HepG2 (cell line): ENCODE results near the gene CACNG1. TPM values are rescaled to one million over a fixed set of nuclear protein-coding genes. Genes with fewer than 3 reads are reported as not detected.

ENCODE experiments used
- ATAC-seq: fragments of 200-7000 bp; cut with Tn5 transposase; 3 replicates; pipeline ENCODE4 v1.9.1; 2020; ENCODE audit warnings: mild to moderate bottlenecking, moderate library complexity
- BruUV-seq: library from RNA; stranded (reverse); fragments of 400-500 nt; replicated peaks from 2 replicates; lab custom pipeline; 2021; lab: Mats Ljungman, UMichigan
- CTCF ChIA-PET: fragments of 300-600 bp; formaldehyde crosslinking; extraction: SDS; loops from one replicate; lab custom pipeline; 2021; ENCODE audit warnings: low total read pairs, inconsistent platforms, low intra/inter-chr PET ratio; lab: Yijun Ruan, JAX
- POLR2A ChIA-PET: fragments of 350-600 bp; sonication (Branson Sonifier 250); formaldehyde crosslinking; loops from one replicate; lab custom pipeline; 2020; ENCODE audit warnings: antibody characterized with exemption, inconsistent platforms; lab: Yijun Ruan, JAX
- DNase-seq: peaks from one replicate; pipeline ENCODE4 v3.0.0-alpha.2; 2015; ENCODE audit warnings: low spot score
- FAIRE-seq: peaks from 3 replicates; lab custom pipeline; 2011; peaks lifted over from hg19 to GRCh38; lab: Jason Lieb, UNC
- H2AFZ ChIP-seq: one replicate; pipeline ENCODE4 v1.6.1; 2011; ENCODE audit warnings: low read length, inconsistent platforms
- H3K27ac ChIP-seq: fragments of 300-600 bp; 3 replicates; pipeline ENCODE4 v1.8.0; 2011; ENCODE audit warnings: mixed run types, mild to moderate bottlenecking, mixed read lengths, low read length, inconsistent platforms; ENCODE audit not compliant: insufficient read depth; ENCODE audit errors: extremely low read length
- H3K27me3 ChIP-seq, 2 experiments: fragments of 200-600 bp in 1 of 2; 2 replicates in 1 of 2; 3 replicates in 1 of 2; pipeline versions ENCODE4 v1.6.0 to v1.8.0; 2011; ENCODE audit warnings: low read length in 2 of 2, mild to moderate bottlenecking in 2 of 2, moderate library complexity in 2 of 2, inconsistent platforms in 1 of 2; ENCODE audit not compliant: insufficient read depth in 2 of 2, control insufficient read depth in 1 of 2
- H3K36me3 ChIP-seq, 2 experiments: fragments of 200-600 bp in 1 of 2; replicated peaks in 1 of 2; 2 replicates in 1 of 2; 3 replicates in 1 of 2; pipeline versions ENCODE4 v1.5.1 to v1.8.0; 2011; ENCODE audit warnings: low read length in 2 of 2, inconsistent platforms in 1 of 2; ENCODE audit not compliant: insufficient read depth in 2 of 2, control insufficient read depth in 1 of 2
- H3K4me1 ChIP-seq: 2 replicates; pipeline ENCODE4 v1.5.1; 2012; ENCODE audit warnings: low read length, inconsistent platforms; ENCODE audit not compliant: insufficient read depth
- H3K4me2 ChIP-seq: 2 replicates; pipeline ENCODE4 v1.6.0; 2011; ENCODE audit warnings: low read depth, low read length, inconsistent platforms
- H3K4me3 ChIP-seq, 3 experiments: fragments of 200-600 bp in 1 of 3; sonication (generic), shearing (Covaris generic) in 1 of 3; replicated peaks in 1 of 3; 2 replicates each; pipeline ENCODE4 v1.5.1; 2011 to 2016; ENCODE audit warnings: low read length in 3 of 3, inconsistent platforms in 2 of 3, low read depth in 2 of 3, mild to moderate bottlenecking in 2 of 3, control low read depth in 1 of 3, mixed read lengths in 1 of 3; ENCODE audit not compliant: insufficient read depth in 1 of 3
- H3K79me2 ChIP-seq: one replicate; pipeline ENCODE4 v1.6.1; 2011; ENCODE audit warnings: low read length, inconsistent platforms; ENCODE audit not compliant: insufficient read depth
- H3K9ac ChIP-seq: 2 replicates; pipeline ENCODE4 v1.6.0; 2011; ENCODE audit warnings: mild to moderate bottlenecking, low read depth, low read length, inconsistent platforms; ENCODE audit not compliant: insufficient read depth
- H3K9me3 ChIP-seq: 2 replicates; pipeline ENCODE4 v1.5.1; 2012; ENCODE audit warnings: mild to moderate bottlenecking, low read length
- H4K20me1 ChIP-seq: 2 replicates; pipeline ENCODE4 v1.6.0; 2011; ENCODE audit warnings: inconsistent platforms, mild to moderate bottlenecking, low read length, moderate library complexity; ENCODE audit not compliant: insufficient read depth
- CAMTA2 ChIP-seq: sonication (generic); formaldehyde crosslinking; IDR thresholded peaks from 2 replicates; pipeline ENCODE4 v1.4.0; 2020; ENCODE audit warnings: mild to moderate bottlenecking, missing genetic modification reagents, borderline replicate concordance
- FOXK1 ChIP-seq: sonication (generic); formaldehyde crosslinking; IDR thresholded peaks from 2 replicates; pipeline ENCODE4 v1.4.0; 2020; ENCODE audit warnings: low read depth, missing genetic modification reagents, borderline replicate concordance
- SCMH1 ChIP-seq: sonication (generic); formaldehyde crosslinking; IDR thresholded peaks from 2 replicates; pipeline ENCODE4 v1.9.0; 2021; ENCODE audit warnings: missing genetic modification reagents, mild to moderate bottlenecking, borderline replicate concordance
- SIN3B ChIP-seq: fragments of 150-350 bp; IDR thresholded peaks from 2 replicates; pipeline ENCODE4 v1.6.1; 2014; ENCODE audit warnings: low read length
- SNAPC2 ChIP-seq: sonication (generic); formaldehyde crosslinking; IDR thresholded peaks from 2 replicates; pipeline ENCODE4 v1.8.1; 2022; ENCODE audit warnings: mild to moderate bottlenecking, missing genetic modification reagents
- ZSCAN12 ChIP-seq: sonication (generic); formaldehyde crosslinking; IDR thresholded peaks from 2 replicates; pipeline ENCODE4 v1.9.0; 2021; ENCODE audit warnings: mild to moderate bottlenecking, missing genetic modification reagents
- WGBS: methylation state at CpG from one replicate; pipeline ENCODE4 v1.1.6; 2017; ENCODE audit warnings: low lambda C conversion rate; 5-methylcytosine and 5-hydroxymethylcytosine counted together
- in situ Hi-C: cut with HindIII; loops from 2 replicates; pipeline ENCODE4 v1.10.0; 2017; ENCODE audit warnings: low pct_unique_long_range_greater_than_20kb; ENCODE audit not compliant: extremely low pct_ligation_motif_present
- intact Hi-C: fragments of 100-400 bp; cut with micrococcal nuclease; formaldehyde crosslinking; loops from one replicate; pipeline ENCODE4 v1.10.0; 2022; ENCODE audit not compliant: unreplicated experiment
- polyA plus RNA-seq, 8 experiments: library from polyadenylated mRNA; depleted of rRNA in 3 of 8; stranded (reverse) in 7 of 8; unstranded in 1 of 8; fragments of >200 nt; fragmentation: Illumina TruSeq in 4 of 8; extraction: Trizol in 4 of 8; gene quantifications; 2 replicates each; pipeline versions ENCODE4 v1.2.1 to v1.2.3, GENCODE V29; 2011 to 2016; ENCODE audit warnings: low read depth in 4 of 8, missing spikeins in 1 of 8, mixed read lengths in 1 of 8; ENCODE audit not compliant: insufficient read depth in 1 of 8
- total RNA-seq, 5 experiments: library from RNA; depleted of rRNA; stranded (reverse); fragments of >200 nt; fragmentation: Illumina TruSeq; extraction: Trizol; gene quantifications; 2 replicates each; pipeline ENCODE4 v1.2.3, GENCODE V29; 2016; ENCODE audit warnings: low read depth in 1 of 5
- TF ChIP-seq, protein P1 (sequence below): sonication (generic); formaldehyde crosslinking; IDR thresholded peaks from 2 replicates; pipeline ENCODE4 v1.5.1; 2020; ENCODE audit warnings: mild to moderate bottlenecking, missing genetic modification reagents, borderline replicate concordance
- TF ChIP-seq, protein P2 (sequence below): sonication (generic); formaldehyde crosslinking; IDR thresholded peaks from 2 replicates; pipeline ENCODE4 v1.4.0; 2020; ENCODE audit warnings: missing genetic modification reagents

The CACNG1 gene
- total and polyA plus RNA-seq, 2 of the 13 experiments (the other 11 are each of a cell fraction or from before 2014, with no cell fraction given), result not detected

DNA sequence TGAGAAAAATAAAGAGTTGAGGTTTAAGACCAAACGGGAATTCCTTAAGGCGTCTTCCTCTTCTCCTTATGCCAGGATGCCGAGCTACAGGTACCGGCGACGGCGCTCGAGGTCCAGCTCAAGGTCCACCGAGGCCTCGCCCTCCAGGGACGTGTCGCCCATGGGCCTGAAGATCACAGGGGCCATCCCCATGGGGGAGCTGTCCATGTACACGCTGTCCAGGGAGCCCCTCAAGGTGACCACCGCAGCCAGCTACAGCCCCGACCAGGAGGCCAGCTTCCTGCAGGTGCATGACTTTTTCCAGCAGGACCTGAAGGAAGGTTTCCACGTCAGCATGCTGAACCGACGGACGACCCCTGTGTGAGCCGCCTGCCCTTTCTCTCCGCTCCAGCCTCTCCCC is 13.7 kb upstream of the CACNG1 start:
- Histone ChIP-seq H3K36me3 (no peaks in the 10 kb centered on the region), H3K27ac (no peak overlapping the region), H3K4me2 (no peak overlapping the region), H3K4me1 (no peaks in the 10 kb centered on the region), H3K27me3 (peaks cover 8 to 44% of the 10 kb centered on the region in 2 experiments; a peak in 3 of 5 replicates), H3K9me3 (no peaks in the 10 kb centered on the region), H3K4me3 (no peak overlapping the region), H3K9ac (no peak overlapping the region), H4K20me1 (no peaks in the 10 kb centered on the region), H3K79me2 (no peaks in the 10 kb centered on the region), H2AFZ (no peak overlapping the region)
- FAIRE-seq (no peak), ATAC-seq (no peak), DNase-seq (no peak)
- BruUV-seq, result no TSS peak
- in situ Hi-C loops, result no loop called here
- intact Hi-C loops, result no loop called here
- ChIA-PET CTCF (no interaction called here), POLR2A (no interaction called here)
- 65% methylated on average over 20 of the region's 21 CpGs for WGBS
- TF ChIP-seq CAMTA2 (CRISPR knock-in tag) (no peak), FOXK1 (CRISPR knock-in tag) (no peak), SCMH1 (CRISPR knock-in tag) (no peak), ZSCAN12 (no peak), SNAPC2 (CRISPR knock-in tag) (no peak), SIN3B (no peak)
- TF ChIP-seq, protein P1, sequence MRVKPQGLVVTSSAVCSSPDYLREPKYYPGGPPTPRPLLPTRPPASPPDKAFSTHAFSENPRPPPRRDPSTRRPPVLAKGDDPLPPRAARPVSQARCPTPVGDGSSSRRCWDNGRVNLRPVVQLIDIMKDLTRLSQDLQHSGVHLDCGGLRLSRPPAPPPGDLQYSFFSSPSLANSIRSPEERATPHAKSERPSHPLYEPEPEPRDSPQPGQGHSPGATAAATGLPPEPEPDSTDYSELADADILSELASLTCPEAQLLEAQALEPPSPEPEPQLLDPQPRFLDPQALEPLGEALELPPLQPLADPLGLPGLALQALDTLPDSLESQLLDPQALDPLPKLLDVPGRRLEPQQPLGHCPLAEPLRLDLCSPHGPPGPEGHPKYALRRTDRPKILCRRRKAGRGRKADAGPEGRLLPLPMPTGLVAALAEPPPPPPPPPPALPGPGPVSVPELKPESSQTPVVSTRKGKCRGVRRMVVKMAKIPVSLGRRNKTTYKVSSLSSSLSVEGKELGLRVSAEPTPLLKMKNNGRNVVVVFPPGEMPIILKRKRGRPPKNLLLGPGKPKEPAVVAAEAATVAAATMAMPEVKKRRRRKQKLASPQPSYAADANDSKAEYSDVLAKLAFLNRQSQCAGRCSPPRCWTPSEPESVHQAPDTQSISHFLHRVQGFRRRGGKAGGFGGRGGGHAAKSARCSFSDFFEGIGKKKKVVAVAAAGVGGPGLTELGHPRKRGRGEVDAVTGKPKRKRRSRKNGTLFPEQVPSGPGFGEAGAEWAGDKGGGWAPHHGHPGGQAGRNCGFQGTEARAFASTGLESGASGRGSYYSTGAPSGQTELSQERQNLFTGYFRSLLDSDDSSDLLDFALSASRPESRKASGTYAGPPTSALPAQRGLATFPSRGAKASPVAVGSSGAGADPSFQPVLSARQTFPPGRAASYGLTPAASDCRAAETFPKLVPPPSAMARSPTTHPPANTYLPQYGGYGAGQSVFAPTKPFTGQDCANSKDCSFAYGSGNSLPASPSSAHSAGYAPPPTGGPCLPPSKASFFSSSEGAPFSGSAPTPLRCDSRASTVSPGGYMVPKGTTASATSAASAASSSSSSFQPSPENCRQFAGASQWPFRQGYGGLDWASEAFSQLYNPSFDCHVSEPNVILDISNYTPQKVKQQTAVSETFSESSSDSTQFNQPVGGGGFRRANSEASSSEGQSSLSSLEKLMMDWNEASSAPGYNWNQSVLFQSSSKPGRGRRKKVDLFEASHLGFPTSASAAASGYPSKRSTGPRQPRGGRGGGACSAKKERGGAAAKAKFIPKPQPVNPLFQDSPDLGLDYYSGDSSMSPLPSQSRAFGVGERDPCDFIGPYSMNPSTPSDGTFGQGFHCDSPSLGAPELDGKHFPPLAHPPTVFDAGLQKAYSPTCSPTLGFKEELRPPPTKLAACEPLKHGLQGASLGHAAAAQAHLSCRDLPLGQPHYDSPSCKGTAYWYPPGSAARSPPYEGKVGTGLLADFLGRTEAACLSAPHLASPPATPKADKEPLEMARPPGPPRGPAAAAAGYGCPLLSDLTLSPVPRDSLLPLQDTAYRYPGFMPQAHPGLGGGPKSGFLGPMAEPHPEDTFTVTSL, result no peak
- TF ChIP-seq, protein P2, sequence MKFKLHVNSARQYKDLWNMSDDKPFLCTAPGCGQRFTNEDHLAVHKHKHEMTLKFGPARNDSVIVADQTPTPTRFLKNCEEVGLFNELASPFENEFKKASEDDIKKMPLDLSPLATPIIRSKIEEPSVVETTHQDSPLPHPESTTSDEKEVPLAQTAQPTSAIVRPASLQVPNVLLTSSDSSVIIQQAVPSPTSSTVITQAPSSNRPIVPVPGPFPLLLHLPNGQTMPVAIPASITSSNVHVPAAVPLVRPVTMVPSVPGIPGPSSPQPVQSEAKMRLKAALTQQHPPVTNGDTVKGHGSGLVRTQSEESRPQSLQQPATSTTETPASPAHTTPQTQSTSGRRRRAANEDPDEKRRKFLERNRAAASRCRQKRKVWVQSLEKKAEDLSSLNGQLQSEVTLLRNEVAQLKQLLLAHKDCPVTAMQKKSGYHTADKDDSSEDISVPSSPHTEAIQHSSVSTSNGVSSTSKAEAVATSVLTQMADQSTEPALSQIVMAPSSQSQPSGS (CRISPR knock-in tag), result no peak
